UCSD-AML1 (cell line): Measurements from ENCODE around the gene DOCK8.
A peak's percentile ranks its signal among the peaks of the same experiment; 100 is the strongest.

Experiments used
- DNase-seq: peaks from one replicate; lab custom pipeline; 2025; ENCODE audit not compliant: unreplicated experiment; lab: John Stamatoyannopoulos, UW

DOCK8 gene

DNA sequence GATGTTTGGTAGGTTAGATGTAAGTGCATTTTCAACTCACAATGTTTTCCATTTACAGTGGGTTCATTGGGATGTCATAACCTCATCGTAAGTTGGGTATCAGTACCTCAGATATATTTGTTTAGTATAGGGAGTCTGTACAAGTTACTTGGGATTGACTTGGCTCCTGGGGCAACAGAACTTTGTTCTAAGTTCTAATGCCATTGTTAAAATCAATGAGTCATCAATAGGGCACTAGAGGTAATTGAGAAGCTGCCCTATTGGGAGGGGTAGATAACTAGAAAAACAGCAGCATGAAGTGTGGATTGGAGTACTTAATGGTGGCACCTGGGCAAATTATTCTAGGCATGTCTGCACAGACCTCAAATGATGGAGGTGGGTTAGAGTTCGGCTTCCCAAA is 272.8 kb downstream of the DOCK8 start:
- DNase-seq: no peak

DNA sequence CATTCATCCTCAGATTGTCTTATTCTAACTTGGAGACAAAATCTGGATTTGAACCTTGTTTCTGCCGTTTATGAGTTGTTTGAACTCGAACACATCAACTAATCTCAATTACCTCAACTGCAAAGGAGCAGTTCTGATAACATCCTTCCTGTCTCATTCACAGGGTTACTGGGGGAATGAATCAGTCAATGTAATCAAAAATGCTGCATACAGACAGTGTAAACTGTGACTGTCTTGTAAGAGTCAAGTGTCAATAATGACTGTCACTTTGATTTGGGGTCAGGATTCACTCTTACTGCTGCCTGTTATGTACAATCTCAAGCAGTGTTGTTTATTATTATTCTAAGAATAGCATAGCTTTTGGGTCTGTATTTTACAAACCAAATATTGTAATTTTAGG is 273.8 kb downstream of the DOCK8 start:
- DNase-seq: no peak

DNA sequence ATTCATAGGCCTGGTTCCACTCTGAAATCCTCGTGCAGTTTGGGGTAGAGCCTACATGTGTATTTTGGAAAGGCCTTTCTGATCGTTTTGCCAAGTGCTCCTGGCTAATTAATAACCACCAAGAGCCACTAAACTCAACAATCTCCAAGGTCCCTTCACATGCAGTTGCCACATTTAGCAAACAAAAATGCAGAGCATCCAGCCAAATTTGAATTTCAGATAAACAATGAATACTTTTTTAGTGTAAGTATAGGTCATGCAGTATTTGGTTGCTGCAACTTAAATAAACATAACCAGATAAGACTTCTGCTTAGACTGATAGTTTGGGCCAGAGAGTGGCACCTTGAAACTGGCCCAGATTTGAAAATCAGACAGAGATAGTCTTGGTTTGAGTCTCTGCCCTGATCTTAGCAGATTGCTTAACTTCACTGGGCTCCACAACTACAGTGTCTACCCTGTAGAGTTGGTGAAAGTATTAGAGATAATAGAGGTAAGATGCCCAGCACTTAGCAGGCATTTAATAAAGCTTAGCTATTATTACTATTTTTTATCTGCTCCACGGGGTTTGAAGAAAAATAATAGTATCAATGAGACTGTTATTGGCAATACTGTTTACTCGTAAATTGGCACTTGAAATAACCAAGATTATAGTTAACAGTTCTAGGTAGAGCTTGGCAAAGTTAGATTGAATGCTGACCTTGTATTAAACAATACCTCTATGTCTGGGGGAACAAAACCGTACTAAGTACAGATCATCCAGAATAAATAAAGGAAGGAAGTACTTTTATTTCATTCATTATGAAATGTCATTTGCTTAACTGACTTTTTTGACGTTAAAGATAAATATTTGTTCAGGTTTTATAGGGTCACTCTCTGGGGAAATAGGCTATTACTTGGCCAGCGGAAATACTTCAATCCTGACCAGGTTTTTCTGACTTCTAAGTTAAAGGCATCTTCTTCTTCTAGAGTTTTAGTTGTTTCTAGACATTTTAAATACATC is 274.8 kb downstream of the DOCK8 start:
- no peak for DNase-seq

DNA sequence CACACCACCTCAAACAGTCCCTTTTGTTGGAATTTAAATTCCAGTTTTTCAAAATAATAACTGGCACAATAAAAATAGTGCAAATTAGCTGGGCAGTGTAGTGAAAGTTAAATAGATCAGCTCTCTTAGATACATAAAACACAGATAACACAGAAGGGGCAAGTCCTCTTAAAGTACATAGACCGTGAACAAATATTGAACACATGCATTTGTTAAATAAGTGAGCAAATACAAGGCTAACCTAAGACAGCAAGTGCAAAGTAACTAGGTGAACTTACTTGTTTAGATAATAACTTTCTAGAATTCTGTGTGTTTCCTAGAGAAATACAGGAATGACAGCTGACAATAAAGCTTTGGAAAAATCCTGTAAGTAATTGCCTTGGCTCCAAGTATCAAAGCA is 280.1 kb downstream of the DOCK8 start:
- no peak for DNase-seq

DNA sequence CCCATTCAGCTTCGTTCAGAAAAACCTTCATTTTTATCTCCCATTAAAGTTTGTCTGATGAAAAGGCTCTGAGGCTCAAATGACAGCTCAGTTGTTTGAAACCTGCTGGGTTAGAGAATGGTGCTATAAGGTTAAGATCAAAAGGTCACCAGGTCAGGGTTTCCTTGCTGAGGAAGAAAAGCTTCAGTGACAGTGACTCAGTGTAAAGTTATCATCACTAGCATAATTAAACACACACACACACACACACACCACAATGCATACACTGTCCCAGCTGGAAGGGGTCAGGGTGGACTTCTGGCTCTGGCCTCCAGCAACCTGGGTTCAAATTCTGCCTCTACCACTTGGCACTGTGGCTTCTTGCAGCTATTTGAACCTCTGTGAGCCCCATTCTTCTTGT is 281.1 kb downstream of the DOCK8 start:
- DNase-seq: no peak

DNA sequence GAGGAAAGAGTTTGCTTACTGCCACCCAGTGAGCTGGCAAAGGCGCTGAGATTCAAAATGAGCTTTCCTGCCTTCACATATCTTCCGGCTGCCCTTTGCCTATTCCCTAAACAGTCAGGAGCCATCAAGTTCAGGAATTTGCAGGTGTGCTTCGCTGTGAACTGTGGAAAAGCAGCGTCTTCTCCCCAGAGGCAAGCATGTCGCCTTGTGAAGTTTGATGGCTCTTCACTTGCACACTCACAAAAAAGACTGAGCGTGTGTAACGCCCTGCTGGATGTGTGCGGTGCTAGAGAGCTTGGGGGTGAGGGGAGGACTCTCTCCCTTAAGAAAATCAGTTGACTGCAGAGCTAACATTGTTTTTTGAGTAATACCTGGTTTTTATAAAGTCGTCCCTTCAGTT is 288.7 kb downstream of the DOCK8 start:
- no peak for DNase-seq

DNA sequence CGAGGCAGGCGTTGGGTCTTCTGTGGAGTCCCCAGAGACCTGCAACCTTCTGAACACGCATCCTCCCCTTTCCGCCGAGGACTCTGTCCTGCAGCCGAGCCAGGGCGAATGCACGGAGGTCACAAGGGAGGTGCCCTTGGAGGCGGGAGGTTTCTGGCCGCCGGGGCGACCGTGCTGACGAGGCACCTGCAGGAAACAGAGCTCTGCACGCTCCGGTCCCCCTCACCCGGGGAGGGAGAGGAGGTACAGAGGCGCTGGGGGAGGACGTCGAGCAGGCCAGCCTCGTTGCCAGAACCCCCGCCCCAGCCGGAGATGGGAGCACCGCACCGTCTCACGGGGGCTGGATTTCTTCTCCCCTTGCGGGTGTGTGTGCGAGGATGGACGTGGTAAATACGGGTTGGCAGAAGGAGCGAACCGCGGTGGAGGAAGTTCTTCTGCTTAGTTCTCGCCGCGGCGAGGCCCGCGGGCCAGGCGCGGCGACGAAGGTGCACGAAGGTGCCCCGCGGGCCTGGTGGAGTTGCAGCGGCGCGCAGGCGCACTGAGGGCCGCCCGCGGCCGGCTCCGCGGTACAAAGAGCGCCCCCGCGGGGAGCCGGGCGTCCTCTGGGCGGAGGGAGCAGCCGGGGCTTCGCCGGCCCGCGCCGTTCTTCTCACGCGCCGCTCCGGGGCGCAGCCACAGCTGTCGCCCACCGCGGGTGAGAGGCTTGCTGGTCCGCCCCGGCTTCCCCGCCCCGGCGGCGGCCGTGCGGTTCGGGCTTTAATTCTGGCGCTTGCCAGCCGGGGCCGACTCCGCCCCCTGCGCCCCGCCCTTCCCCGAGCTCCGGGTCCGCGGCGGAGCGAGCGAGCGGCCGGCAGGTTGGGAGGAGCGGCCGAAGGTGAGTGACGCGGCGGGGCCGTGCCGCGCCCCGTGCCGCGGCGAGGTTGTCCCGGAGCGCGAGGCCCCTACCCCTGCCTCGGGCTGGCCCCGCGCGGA is 289.5 kb downstream of the DOCK8 start, which contains the start of gene KANK1:
Gene KANK1 (plus strand): TSS at position 815 of the 972 bp plus-strand sequence.
- DNase-seq: peak; percentile 70

DNA sequence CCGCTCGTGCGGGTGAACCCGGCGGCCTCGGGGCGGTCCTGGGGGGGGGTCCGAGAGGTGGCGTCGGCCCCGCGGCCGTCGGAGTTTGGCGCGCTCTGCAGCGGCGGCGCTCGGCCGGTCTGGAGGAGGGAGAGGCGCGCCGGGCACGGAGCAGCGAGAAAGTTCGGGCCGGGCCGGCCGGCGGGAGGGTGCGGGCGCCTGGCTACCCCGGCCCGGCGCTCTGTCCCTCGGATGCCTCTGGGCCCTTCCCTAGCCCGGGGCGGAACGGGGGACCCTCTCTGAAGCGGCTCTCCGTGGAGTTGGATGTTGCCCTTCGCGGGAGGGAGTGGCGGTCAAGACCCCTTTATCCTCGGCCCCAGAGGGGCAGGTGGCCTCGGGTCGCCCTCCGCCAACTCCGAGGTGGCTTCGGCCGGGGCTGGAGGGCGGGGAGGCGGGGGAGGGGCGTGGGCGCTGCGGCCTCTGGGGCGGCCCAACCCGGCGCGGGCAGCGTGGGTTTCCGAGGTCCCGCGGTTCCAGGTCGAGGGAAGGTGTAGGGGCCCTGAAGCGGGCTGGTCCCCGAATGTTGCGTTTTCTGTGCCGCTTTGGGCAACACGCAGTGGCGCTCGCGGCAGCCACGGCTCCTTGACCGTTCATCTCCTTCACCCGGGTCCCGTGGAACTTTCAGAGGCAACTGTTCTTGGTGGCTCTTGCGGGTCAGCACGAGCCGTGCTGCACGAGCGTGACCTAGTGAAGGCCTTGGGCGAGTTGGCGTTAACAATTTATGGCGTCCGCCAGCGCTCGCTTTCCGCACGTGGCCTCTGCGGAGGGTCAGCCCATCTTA is 290.5 kb downstream of the DOCK8 start:
- no peak for DNase-seq

DNA sequence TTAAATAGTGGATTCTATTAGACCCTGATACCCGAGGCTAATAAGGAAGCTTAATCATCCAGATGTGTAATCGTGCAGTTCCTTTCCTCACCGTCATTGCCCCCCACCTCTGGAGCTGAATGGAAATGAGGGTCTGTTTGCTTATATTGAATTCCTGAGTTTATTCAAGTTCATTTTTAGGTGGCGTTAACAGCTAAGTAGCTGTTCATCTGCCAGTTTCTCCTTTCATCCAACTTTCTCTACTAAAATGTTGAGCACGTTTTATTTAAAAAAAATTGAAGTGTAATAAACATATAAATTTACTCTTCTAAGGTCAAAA is 291.0 kb downstream of the DOCK8 start:
- no peak for DNase-seq

DNA sequence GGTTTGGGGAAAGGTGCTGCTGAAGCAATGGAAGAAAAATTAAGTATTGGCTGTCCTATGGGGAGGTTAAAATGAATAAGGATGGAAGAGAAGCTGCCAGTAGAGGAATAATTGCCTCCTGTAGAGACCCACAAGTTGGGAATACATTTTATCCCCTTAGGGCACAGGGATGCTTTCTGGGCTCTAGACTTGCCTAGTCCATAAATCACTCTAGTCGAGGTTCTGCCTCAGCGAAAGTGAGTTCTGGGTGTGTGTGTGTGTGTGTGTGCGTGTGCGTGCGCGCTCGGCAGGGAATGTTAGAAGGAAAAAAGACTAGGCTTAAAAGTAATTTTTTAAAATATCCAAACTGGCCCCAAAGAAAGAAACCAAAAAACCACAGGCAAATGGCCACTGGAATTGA is 291.6 kb downstream of the DOCK8 start:
- no peak for DNase-seq

DNA sequence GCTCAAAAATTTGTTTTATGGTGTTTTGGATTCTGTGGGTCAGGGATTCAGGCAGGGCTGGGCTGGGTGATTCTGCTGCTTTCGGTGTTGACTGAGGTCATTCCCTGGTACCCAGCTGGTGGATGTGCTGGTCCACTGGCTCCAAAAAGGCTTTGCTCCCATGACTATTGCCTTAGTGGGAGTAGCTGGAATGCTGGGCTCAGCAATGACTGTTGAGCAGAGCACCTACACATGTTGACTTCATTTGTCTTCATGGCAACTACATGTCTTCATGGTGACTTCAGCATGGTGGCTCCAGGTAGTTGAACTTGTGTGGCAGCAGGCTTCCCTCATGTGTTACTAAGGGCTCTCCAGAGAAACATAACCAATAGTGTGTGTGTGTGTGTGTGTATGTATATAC is 297.2 kb downstream of the DOCK8 start:
- no peak for DNase-seq

DNA sequence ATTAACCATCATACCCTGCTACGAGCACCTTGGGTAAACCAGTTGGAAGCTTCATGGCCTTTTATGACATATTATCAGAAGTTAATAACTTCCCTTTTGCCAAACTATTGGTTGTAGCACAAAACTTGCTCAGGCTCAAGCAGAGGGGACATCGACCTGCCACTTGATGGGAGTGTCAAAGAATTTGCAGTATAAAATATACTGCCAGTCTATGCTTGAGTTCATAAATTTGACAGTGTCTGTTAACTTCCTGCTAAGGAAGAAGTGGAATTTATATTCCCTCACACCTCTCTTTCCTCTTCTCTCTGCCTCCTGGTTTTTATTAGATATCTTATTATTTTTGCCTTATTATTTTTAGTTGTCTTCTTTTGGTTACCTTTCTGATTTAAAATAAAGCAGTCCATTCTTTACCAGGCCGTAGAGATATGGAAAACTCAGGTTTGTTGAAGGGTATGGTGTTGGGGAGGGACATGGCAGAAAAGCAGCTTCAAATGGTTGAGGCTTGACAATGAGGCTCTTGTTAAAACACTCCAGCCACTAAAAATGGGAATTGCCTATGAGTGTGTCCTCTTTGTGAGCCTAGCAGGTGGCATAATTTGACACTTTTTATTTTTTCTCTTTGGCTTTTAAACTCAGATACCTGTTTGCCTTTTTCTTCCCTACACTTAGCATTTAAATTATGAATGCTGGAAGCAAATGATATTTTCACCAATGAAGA is 298.0 kb downstream of the DOCK8 start:
- no peak for DNase-seq
